ENCODE results near the gene C3orf80.
"Not testable (repeated sequence)": the region's sequence is repeated elsewhere in the genome, so short reads cannot be mapped to it uniquely, and the experiment has no call there.

Gene C3orf80

GRCh38 chr3:160217675-160218074 lies 7.5 kb upstream of the C3orf80 start:
- DNase-seq: no peak

- no peak for DNase-seq
Observed at GRCh38 chr3:160218136-160218535, 7.1 kb upstream of the C3orf80 start.

GRCh38 chr3:160220038-160220437 lies 5.2 kb upstream of the C3orf80 start:
- DNase-seq: no peak

DNA sequence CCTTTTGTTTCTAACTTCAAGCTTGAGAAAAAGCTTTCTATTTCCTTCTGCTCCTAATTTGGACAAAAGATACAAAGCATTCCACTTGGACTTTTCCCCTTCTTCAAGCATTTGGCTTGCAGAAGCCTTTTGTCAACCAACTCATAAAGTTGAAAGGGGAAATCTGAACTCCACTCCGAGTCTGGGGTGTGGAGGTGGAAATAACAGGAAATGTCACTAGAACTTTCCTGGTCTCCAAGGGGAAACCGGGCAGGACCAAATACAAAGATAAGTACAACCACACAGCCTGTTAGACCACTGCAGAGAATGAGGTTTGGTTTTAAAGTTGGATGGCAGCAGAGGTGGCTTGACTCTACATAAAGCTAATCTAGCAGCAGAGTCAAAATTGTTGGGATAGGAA lies 4.2 kb upstream of the C3orf80 start:
- DNase-seq: no peak

DNA sequence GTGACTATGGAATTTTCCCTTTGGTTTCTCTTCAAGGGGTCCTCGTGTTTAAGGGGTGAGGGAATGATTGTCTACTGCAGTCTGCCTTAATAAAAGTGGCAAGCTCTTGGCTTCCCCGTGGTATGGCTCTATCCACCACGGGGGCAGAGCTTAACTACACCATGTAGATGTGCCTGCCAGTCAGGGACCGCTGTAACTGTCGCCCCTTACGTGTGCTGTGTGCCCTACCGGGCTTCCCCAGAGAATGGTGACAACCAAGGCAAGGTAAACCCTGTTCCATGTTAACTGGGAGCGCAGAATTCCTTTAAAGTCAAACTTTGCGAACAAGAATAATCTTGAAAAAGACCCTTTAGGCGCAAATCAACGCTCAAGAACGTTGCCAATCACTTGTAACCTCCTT lies 966 bp upstream of the C3orf80 start:
- no peak for DNase-seq

- DNase-seq: no peak
Observed at GRCh38 chr3:160224811-160225175, 429 bp upstream of the C3orf80 start.

- no peak for DNase-seq
Observed at GRCh38 chr3:160226026-160226907, 1.0 kb downstream of the C3orf80 start.

DNA sequence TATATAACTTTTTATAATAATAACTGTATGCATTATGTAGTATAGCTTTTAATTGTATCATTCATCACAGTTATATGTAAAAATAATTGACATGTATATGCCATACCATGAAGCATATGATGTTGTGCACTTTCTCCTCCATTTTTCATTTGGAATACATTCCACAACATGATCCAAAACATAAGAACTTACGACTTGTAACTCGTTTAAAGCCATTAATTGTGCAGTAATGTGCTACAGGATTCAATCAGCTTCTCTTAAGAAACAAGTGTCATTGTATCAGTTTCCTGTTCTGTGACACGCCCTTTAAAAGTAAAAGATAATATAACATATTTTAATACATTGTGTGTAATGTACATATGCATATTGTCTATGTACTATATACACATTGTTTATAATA lies 2.2 kb downstream of the C3orf80 start:
- no peak for DNase-seq

- no peak for DNase-seq
Observed at GRCh38 chr3:160232014-160232413, 6.8 kb downstream of the C3orf80 start.

DNA sequence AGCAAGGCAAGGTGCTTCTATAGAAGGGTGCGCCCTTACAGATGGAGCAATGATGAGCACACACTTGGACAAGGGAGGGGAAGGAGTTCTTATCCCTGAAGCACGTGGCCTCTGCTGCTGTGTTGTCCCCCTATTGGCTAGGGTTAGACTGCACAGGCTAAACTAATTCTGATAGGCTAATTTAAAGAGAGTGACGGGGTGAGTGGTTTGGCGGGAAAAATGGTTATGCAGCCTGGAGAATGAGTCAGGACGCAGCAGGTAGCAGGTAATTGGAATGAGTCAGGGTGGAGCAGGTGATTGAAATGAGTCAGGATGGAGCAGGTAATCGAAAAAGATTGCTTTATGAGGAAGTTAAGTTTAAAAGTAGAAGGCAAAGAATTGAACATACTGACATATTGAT lies 15.5 kb downstream of the C3orf80 start:
- DNase-seq: not testable (repeated sequence)

DNA sequence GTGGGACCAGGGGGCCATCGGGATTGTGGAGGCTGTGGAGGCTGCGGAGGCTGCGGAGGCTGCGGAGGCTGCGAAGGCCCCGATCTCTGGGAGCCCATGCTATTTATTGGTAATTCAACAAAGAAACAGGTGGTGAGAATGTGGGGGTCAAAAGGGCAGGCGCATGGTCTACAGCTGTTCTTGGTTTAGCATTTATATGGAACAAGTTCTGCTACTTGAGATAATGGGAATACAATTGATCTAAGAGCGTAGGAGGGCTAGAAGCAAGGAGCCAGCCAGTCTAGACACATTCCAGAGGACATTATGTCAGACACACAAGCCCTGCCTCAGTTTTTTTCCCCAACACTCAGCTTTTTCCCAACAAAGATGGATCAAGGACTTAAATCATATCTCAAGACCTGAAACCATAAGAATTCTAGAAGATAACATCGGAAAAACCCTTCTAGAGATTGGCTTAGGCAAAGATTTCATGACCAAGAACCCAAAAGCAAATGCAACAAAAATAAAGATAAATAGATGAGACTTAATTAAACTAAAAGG lies 20.1 kb downstream of the C3orf80 start:
- DNase-seq: no peak

GRCh38 chr3:160247766-160248165 lies 22.5 kb downstream of the C3orf80 start:
- DNase-seq: no peak

- DNase-seq: no peak
Observed at GRCh38 chr3:160253298-160253697, 28.1 kb downstream of the C3orf80 start.

DNA sequence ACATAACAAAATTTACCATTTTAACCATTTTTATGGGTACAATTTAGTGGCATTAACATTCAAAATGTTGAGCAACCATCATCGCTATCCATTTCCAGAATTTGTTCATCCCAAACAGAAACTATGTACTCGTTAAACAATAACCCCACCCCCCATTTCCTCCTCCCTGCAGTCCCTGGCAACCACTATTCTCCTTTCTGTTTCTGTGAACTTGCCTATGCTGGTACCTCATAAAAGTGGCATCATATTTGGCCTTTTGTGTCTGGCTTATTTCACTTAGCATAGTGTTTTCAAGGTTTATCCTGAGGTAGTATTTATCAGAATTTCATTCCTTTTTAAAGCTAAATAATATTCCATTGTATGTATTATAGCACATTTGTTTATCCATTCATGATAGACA lies 32.4 kb downstream of the C3orf80 start:
- DNase-seq: no peak

DNA sequence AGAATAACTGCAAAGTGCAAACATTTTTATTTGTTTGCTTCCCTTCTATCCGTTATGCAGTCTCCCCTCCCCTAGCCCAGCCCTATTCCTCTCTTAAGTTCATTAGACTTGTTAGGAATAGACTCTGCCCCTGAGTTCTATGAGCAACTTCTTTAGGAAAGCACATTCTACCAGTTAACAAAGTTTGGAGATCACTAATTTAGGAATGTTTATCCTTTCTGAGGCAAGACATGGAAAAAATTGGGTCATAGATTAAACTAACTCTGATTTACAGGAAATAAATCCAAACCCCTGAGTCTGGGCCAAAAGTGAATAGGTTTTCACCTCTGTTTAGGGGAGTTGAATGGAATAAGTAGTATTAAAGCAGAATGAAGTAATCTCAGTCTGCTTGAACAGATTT lies 34.4 kb downstream of the C3orf80 start:
- DNase-seq: no peak

DNA sequence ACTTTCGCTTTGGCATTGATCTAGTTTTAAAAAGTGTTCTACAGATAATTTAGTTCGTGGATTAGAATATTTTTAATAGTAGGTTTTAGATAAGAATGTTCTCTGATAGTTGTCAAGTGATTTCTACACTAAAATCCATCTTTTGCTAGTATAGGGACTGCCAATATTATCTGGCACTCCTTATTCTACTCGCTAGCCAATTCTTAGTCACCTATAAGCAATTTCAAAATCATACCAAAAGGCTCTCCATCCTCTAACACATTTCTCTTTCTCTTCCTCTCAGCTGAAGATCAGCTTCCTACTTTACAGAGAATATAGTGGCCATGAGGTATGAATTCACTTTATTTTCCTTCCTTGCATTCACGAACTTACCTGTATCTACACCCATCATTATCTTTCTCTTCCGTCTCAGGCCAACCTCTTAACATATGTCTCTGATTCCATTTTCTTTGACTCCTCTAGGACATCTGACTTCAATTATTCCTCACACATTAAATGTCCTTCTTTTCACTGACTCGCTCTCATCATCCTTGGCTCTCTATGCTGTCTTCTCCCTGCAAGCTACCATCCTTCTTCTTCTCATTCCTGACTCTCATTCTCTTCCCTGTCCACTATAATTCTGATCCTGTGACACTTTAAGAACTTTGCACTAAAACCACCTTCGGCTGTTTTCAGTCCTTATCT lies 35.5 kb downstream of the C3orf80 start:
- DNase-seq: no peak

DNA sequence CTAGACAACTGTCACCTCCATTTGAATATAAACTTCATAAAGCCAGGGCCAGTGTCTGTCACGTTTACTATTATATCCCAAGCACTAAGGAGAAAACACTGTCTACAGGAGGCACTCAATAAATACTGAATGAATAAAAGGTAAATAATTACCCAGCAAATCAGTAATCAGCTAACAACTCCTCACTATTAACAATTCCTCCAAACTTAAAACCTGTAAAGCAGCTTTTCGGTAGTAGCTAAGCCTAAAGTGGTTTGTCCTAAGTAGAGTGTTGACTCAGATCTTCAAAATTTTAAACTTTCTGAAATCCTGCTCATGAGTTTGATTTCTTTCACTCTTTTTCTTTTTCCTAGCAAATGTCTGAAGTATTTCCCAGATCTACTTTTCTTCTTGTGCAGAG lies 39.9 kb downstream of the C3orf80 start:
- no peak for DNase-seq

Data from DMS 273 treated with DMSO at 0.1 percent for 48 hours (cell line).